GOT3 (cell line): Measurements from ENCODE around the gene ZNF132.
"Not testable (repeated sequence)": the region's sequence is repeated elsewhere in the genome, so short reads cannot be mapped to it uniquely, and the experiment has no call there.

Experiments used
- DNase-seq: peaks from one replicate; lab custom pipeline; 2025; ENCODE audit warnings: mixed read lengths; lab: John Stamatoyannopoulos, UW

ZNF132 gene

GRCh38 chr19:58468216-58468839, 28.4 kb upstream of the ZNF132 start:
- DNase-seq = no peak

GRCh38 chr19:58466760-58467589, 27.0 kb upstream of the ZNF132 start, which contains the start of gene ZNF324:
Gene ZNF324, plus strand, starts transcription at chr19:58467080. Its CDS starts 2,106 bp downstream, at chr19:58469186.
- DNase-seq = peak; percentile 78

DNA sequence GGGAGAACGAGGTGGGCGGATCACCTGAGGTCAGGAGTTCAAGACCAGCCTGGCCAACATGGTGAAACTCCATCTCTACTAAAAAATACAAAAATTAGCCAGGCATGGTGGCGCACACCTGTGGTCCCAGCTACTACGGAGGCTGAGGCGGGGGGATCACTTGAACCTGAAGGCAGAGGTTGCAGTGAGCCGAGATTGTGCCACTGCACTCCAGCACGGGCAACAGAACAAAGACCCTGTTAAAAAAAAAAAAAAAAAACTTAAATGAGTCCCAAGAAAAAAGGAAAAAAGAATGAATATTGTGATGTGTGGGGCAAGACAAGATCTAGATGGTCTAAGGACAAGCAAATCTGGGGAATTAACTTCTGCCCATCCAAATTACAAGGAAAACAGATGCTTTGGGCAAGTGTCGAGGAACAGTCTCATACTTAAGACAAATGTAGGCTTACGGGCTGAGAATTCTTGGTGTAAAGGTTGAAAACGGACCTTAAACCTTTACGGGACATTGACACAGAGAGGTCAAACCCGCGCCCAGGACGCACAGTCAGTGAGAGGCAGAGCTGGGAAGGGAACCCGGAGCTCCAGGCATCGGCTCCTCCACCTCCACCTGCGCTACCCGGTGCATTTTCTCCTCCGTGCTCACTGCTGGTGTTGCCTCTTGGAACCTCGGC, 26.3 kb upstream of the ZNF132 start:
- no peak for DNase-seq

- DNase-seq = no peak
These were observed 20.1 kb upstream of the ZNF132 start for GRCh38 chr19:58460039-58460438.

DNA sequence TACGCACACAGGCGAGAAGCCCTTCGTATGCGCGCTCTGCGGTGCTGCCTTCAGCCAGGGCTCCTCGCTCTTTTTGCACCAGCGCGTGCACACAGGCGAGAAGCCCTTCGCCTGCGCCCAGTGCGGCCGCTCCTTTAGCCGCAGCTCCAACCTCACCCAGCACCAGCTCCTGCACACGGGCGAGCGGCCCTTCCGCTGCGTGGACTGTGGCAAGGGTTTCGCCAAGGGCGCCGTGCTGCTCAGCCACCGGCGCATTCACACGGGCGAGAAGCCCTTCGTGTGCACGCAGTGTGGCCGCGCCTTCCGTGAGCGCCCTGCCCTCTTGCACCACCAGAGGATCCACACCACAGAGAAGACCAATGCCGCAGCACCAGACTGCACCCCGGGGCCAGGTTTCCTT, 16.2 kb upstream of the ZNF132 start:
- DNase-seq = no peak

- DNase-seq = no peak
These were observed 15.4 kb upstream of the ZNF132 start for GRCh38 chr19:58455306-58455705.

DNA sequence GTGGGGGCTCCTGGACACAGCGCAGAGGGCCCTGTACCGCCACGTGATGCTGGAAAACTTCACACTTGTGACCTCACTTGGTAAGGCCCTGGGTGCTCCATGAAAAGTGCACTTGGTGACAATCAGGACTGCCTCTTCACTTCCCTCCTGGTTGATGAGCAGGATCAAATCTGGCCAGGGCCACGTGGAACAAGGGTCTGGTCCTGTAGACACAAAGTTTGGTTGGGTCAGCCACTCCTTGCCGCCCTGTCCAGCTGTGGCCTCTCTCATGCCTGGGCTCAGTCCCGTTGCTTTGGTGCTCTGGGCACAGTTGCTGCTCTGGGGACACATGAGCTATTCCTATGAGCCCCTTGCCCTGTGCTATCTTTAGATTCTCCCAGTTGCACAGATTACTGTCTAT, 13.8 kb upstream of the ZNF132 start:
- DNase-seq = no peak

GRCh38 chr19:58451358-58452101, 11.6 kb upstream of the ZNF132 start, which contains the start of gene ZNF324B:
Gene ZNF324B, plus strand, starts transcription at chr19:58451622. Its CDS starts 2,080 bp downstream, at chr19:58453702.
- peak; percentile 73 for DNase-seq

- DNase-seq = no peak
These were observed 11.0 kb upstream of the ZNF132 start for GRCh38 chr19:58450856-58451357.

- not testable (repeated sequence) for DNase-seq
These were observed 10.0 kb upstream of the ZNF132 start for GRCh38 chr19:58449980-58450379.

DNA sequence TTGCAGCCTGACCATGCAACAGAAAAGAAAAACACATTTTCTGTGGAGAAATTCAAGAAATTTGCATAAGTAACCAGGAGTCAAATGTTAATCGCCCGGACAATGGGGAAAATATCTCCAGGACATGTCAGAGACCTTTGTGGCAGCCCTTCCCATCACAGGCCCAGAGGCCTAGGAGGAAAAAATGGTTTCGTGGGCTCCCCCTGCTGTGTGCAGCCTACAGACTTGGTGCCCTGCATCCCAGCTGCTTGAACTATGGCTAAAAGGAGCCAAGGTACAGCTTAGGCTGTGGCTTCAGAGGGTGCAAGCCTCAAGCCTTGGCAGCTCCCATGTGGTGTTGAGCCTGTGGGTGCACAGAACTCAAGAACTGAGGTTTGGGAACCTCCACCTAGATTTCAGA, 8.9 kb upstream of the ZNF132 start:
- DNase-seq = not testable (repeated sequence)

DNA sequence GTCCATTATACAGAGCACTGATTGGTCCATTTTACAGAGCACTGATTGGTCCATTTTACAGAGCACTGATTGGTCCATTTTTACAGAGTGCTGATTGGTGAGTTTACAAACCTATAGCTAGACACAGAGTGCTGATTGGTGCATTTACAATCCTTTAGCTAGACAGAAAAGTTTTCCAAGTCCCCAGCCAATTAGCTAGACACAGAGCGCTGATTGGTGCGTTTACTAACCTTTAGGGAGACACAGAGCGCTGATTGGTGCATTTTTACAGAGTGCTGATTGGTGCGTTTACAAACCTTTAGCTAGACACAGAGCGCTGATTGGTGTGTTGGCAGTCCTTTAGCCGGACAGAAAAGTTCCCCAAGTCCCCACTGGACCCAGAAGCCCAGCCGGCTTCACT, 3.0 kb upstream of the ZNF132 start:
- not testable (repeated sequence) for DNase-seq

DNA sequence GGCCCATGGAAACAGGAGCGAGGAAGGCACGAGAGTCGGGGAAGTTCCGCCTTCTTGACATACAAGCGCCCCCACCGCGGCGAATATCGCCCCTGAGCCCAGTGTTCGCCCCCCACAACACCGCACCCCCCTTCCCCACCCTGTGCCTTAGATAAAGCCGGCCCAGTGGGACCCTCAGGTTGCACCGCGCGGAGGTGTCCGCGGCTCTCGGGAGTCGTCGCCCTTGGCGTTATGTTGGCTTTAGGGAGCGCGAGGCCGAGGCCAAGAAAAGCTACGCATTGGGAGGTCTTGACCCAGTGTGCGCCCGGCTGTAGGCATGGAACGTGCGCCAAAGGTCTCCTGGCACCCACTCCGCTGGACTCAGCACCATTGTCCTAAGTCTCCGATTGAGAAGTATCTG, 603 bp upstream of the ZNF132 start:
- no peak for DNase-seq

DNA sequence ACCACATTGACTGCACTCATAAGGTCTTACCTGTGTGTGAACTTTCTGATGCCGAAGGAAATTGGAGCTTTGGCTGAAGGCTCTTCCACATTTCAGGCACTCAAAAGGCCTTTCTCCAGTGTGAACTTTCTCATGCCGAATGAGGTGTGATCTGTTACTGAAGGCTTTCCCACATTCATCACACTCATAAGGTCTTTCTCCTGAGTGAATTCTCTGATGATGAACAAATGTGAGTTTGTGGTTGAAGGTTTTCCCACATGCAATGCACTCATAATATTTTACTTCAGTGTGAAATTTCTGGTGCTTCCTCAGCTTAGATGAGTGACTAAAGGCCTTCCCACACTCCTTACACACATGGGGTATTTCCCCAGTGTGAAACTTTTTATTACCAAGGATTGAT, 5.7 kb downstream of the ZNF132 start:
- DNase-seq = no peak

DNA sequence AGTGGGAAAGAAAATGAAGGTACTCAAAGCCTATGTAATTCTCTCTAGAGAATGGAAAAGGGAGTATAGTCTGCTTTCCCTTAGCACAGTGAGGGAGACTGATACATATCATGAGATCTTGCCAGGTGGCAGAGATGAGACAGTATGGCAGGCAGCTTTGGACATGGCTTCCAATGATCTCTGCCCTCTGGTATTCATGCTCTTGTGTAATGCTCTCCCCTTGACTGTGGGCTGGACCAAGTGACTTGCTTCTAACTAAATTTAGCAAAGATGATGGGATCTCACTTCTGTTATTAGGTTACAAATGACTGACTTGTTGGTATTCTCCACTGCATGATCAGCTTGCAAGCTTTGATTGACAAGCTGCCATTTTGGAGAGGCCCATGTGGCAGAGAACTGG, 10.2 kb downstream of the ZNF132 start:
- DNase-seq = no peak

- no peak for DNase-seq
These were observed 11.3 kb downstream of the ZNF132 start for GRCh38 chr19:58428617-58429016.

DNA sequence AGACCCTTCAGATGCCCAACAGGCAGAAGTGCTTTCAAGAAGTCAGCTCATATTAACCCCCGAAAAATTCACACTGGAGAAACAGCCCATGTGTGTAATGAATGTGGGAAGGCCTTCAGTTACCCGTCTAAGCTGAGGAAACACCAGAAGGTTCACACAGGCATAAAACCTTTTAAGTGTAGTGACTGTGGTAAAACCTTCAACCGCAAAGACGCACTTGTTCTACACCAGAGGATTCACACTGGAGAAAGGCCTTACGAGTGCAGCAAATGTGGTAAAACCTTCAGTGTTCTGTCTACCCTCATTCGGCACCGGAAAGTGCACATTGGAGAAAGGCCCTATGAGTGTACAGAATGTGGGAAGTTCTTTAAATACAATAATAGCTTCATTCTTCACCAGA, 22.9 kb downstream of the ZNF132 start:
- no peak for DNase-seq

- no peak for DNase-seq
These were observed 23.3 kb downstream of the ZNF132 start for GRCh38 chr19:58416604-58417003.

- no peak for DNase-seq
These were observed 30.8 kb downstream of the ZNF132 start for GRCh38 chr19:58409010-58409790.

- peak; percentile 67 for DNase-seq
These were observed 31.6 kb downstream of the ZNF132 start, which contains the start of gene ZNF584 for GRCh38 chr19:58408152-58409009. Gene ZNF584, plus strand, starts transcription at chr19:58408649. Its CDS starts 499 bp downstream, at chr19:58409148.
